Activated CD4-positive, CD25-positive, alpha-beta regulatory T cell treated with anti-CD3 and anti-CD28 coated beads, Interleukin-2, amount 50 U/mL, for 72 hours (primary cell): Measurements from ENCODE around the gene TMEM31.

Source experiments
- DNase-seq: peaks from one replicate; pipeline ENCODE4 v3.0.0; 2021

The TMEM31 gene, protein sequence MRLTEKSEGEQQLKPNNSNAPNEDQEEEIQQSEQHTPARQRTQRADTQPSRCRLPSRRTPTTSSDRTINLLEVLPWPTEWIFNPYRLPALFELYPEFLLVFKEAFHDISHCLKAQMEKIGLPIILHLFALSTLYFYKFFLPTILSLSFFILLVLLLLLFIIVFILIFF

DNA sequence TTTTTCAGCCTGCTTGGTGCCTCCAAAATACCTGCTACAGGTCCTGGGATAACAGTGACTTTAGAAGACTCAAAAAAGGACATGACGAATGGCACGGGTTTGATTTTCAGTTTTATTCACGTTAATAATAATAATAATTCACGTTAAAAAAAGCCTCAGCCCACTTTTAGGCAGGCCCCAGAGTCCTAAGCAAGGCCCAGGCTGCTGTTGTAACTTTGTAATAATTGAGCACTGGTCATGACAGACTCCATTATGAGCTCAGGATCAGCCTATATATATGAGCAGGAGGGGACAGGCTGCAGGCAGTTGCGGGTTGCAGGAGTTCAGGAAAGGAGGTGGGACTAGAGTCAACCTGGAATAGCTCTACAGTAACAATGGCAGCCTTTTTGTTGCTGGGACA lies at the start of gene TMEM31:
TSS of gene TMEM31 (plus strand) at position 301 of the 400 bp plus-strand sequence. CDS start 1,350 bp downstream, outside the sequence.
- DNase-seq, result no peak

DNA sequence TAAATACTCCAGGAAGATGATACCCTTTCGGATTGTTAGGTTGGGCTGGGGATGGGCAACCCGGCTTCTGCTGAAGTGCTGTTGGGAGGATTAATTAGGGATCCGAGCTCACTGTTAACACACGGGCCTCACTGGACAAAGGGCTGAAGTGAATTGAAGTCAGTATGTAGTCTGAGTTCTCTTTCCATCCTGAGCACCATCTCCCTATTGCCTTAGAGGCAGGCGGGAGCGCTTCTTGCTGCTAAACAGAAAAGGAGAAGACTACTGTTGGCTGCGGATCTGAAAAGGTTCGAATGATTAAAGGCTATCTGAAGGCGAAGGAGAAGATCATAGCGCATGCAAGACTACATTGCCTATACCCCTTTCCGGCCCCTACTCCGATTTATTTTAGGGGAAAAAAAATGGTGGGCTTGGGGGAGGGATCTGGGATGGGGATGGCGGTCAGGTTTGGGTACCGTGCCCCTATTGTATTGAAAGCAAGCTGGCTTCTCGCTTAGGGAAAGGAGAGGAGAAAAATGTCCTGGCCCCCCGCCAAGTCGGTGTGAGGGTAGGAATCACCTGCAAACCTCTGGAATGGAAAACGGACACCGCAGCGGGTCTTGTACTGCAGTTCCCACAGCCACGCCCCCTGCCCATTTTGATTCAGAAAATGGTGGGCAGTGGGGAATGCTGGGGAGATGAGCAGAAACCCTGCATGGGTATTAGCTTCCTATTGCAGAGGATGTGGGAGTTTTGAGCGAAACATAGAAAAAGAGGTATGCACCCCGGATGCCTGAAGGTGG lies 46.5 kb upstream of the TMEM31 start:
- DNase-seq, result no peak

DNA sequence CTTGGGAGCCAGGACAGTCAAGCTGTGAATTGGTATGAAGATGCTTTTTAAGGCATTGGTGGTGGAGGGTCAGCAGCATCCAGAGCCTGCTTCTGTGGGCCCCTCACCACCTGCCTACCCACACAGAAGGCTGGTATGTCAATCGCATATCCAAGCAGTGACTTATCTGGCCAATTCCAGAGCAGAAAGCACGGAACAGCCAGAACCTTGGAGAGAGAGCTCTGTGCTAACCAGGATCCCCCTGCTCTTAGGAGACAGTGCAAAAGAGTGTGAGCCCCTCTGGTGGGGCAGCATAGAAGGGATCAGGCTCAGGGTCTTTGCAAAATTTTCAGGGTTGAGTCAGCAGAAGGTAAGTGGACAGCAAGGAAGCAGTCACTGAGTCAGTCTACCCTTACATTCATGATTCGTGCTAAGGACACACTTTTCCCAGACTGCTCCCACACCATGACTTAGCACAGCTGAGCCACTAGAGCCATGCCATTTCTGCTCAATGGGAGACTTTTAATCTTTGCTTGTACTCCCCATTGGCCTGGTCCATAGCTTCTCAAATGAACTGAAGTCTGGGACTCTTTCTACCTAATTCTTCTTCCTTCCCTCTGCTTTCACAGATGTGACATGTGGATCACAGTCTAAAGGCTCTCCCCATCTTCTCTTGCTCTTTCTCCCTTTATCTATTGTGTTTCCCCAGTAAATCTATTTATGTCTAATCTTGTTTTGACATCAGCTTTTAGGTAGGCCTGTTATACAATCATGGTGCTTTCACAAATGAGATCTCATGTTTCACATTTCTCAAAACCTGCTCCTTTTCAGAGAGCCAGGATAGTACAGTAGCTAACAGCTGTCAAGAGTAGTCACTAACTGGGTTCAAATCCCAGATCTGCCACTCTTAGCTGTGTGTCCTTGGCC lies 44.3 kb upstream of the TMEM31 start:
- no peak for DNase-seq

GRCh38 chrX:103669745-103670144 lies 41.0 kb upstream of the TMEM31 start:
- DNase-seq, result no peak

GRCh38 chrX:103674531-103675454 lies 35.9 kb upstream of the TMEM31 start:
- no peak for DNase-seq

DNA sequence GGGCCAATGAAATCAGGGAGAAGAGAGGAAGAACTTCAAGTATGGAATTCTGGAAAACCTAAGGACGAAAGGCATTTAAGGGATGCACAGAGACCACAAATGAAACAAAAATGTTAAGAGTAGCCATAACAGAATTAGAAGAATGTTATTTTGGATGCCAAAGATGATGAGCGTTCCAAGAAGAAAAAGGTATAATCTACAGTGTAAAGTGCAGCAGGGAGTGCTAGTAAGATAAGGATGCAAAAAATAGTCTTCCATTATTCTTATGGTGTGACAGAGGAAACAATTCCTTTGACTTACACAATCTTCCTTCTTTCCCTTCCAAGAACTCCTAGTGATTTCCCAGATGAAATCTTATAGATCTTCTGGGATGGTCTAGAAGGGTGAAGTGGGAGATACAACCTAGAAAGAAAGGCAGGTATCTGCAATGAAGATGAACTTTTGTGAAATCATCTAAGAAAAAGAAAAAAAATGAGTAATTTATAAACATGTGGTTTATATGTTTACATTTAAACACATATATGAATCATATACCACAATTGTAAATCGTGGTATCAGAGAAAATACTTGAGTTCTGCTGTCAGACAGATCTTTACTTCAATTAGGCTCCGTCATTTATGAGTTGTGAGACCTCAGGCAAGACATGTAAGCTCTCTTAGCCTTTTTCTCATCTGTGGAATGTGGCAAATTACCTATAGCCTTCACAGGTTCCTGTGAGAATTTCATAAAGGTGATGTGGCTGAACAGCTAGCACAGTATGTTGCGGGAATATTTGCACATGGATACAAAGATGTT lies 32.3 kb upstream of the TMEM31 start:
- DNase-seq, result no peak

DNA sequence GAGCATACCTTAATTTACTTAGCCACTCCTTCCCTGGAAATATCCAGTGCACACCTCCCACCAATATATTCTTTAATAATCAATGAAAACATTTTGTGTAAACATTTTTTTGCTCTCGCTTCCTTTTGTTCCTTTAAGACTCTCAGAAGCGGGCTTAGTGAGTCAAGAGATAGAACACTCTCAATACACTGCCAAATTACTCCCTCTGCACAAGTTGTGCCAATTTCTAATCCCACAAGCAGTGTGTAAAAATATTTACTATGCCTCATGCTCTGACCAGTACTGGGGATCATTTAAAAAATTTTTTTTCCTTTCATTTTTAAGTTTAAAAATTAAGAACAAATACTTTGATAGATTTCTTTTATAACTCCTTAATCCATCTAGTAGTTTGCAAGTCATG lies 29.3 kb upstream of the TMEM31 start:
- DNase-seq, result no peak

DNA sequence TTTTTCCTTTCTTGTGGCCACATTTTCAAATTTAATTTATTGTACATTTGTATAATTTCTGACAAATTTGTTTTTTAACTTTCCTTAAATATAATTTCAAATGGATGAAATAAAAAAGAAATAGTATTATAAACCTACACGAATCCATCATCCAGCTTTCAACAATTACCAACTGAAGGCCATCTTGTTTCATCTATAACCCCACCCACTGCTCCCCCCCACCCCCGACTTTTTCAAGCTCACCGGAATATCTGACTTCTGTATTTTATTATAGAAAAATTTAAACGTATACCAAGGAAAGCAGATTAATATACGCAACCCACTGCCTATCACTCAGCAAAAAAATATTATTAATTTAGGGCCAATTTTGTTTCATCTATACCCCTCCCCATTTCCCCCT lies 25.3 kb upstream of the TMEM31 start:
- DNase-seq, result no peak

DNA sequence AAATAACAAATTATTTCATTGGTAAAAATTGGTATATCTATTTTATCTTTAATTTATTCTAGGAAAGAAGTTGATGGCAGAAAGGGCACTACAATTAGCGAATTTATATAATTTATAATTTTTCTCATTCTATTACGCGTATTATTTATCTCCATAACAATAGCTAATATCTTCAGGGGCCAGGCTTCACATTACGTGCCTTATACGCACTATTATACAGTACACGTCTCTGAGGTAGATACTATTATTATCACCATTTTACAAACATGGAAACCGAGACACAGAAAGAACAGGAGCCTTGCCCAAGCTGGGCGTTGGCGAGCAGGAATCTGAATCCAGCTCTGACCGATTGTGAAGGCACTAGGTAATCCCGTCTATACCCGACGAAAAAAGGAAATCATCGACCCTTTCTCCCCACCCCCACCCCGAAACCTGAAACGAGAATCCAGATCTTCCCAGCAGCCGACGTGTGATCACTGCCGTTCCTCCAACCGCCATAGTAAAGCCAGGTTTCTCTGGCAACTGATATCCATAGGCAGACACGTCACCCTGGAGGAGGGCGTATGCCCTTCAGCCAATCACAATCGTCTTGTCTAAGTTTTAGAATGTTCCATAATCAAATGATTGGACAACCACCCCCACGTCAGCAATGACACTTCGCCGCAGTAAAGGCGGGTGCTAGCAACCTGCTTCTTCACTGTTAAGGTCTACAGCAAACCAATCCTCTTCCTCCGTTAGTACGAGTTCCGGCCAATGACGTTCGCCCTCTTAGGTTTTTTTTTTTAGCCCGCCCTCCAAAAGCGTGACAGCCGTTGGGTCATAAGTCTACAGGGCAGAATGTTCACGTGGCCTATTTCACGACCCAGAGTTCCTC lies 24.3 kb upstream of the TMEM31 start, which contains the start of gene MORF4L2:
TSS of gene MORF4L2 (minus strand) at position 501 of the 874 bp plus-strand sequence. CDS start 9,672 bp downstream, outside the sequence.
- peak; percentile 69 for DNase-seq

GRCh38 chrX:103687073-103687695 lies 23.5 kb upstream of the TMEM31 start:
- DNase-seq, result peak; percentile 84

DNA sequence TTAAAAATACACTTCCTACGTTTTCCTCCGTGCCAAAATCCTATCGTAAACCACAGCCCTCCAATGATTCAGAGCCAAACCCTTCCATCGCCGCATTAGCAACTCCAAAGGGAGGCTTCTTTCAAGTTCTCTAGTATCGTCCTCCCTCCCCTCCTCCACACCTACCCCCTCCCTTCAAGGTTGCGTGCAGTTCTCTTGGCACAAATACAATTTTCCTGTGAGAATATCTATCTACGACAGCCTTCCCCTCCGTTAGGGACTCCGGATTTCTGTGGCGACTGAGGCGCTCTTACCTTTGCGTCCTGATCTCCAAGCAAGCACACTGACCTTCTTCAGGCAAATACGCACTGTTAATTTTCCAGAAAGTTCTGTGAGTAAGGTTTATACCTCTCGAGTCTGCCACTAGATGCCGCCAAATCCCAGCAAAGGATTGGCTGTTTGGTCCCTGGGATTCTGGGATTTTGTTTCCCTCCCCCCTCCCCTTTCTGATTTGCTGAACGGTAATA lies 23.0 kb upstream of the TMEM31 start:
- peak; percentile 32 for DNase-seq

DNA sequence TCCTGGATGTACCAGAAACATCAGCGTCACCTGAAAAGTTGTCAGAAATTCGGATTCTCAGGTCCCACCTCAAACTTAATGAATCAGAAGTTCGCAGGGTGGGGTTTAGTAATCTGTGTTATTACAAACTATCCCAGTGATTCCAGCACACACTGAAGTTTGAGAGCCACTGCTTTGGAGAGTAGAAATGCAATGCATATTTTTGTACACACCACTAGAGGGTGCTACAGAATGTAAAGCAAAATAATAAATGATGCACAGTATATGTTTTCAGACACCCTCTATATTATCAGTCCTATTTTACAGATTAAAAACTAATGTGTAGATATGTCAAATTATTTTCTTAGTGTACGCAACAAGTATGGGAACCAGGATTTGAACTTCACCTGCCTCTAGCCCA lies 21.8 kb upstream of the TMEM31 start:
- DNase-seq, result no peak

DNA sequence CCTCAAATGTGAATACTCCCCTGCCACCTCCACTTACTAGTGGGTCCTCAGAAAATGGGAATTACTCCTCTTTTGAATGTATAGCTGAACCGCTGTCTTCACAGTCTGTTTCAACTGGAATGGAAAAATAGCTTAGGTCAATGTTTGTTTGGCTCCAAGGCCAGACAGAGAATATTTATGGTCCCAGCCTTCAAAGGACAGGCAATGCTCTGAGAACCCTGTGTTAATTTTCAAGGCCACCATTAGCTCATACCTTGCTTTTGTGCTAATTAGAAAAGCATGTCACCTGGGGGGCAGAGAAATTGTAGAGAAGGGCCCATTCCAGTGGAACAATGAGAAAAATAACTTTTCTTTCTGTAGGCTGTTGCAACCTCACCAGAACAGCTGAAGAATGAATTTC lies 19.6 kb upstream of the TMEM31 start:
- DNase-seq, result no peak

- no peak for DNase-seq
Measured at GRCh38 chrX:103697687-103698086, 13.0 kb upstream of the TMEM31 start.

DNA sequence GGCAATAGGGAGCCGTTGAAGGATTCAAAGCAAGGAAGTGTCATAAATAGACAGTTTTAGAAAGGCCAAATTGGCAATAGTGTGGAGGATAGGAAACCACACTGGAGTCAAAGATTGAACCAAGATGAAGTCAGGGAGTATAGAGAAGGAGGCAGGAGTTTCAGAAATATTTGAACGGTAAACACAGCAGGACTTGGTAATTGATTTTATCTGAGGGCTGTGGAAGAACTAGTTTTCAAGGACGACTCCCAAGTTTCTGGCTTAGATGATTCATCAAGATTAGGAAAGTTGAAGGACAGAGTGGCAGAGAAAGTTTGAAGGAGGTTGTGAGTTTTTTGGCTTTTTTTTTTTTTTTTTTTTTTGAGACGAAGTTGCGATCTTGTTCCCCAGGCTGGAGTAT lies 11.5 kb upstream of the TMEM31 start:
- no peak for DNase-seq

GRCh38 chrX:103704863-103705262 lies 5.8 kb upstream of the TMEM31 start:
- DNase-seq, result no peak

DNA sequence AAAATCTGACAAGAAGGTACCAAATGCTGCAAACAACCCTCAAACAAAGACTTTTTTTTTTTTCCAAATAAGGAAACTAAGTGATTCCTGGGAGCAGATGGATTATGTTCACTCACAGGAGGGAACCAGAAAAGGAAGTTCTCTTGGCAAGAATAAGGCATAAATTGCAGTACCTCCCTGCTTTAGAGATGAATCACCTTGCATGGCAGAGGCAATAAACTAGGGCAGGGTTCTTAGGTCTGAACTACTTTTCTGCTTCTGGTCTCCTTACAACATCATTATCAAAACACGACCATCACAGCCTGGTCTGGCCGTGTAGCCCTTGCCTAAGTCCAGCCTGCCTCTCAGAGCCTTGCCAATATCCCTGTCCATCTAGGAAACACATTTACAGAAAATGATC lies 6.3 kb downstream of the TMEM31 start:
- DNase-seq, result no peak

DNA sequence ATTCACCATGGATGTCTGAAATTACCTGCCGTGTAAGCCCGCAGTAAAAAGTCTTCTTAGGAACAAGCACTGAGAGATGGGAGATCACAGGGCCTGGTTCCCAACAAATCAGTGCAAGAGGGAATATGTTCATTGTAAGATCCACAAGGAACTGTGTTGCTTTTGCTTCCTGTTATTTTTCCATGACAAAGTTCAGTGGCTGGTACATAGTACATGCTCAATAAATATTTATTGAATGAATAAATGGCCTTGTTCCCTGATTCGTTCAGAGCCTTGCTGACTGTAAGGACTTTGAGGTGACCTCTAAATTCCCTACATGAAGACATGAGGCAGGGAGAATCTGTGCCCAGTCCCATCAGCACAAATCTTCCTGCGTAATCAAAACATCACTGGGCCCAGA lies 7.4 kb downstream of the TMEM31 start:
- no peak for DNase-seq

- DNase-seq, result no peak
Measured at GRCh38 chrX:103722505-103722904, 11.8 kb downstream of the TMEM31 start.

GRCh38 chrX:103726477-103726876 lies 15.8 kb downstream of the TMEM31 start:
- no peak for DNase-seq
